NCI-H2196 treated with DMSO at 0.1 percent for 48 hours (cell line): ENCODE data around the gene CAMTA1.
"Not testable (repeated sequence)": the region's sequence is repeated elsewhere in the genome, so short reads cannot be mapped to it uniquely, and the experiment has no call there.

Source experiments
- DNase-seq: peaks from one replicate; lab custom pipeline; 2025; ENCODE audit not compliant: unreplicated experiment; lab: John Stamatoyannopoulos, UW

Gene CAMTA1

GRCh38 chr1:7689307-7689706 is 904.1 kb downstream of the CAMTA1 start:
- not testable (repeated sequence) for DNase-seq

- DNase-seq, result no peak
These were observed 904.8 kb downstream of the CAMTA1 start for GRCh38 chr1:7690076-7690475.

- DNase-seq, result no peak
These were observed 905.4 kb downstream of the CAMTA1 start for GRCh38 chr1:7690496-7691182.

- no peak for DNase-seq
These were observed 906.3 kb downstream of the CAMTA1 start for GRCh38 chr1:7691576-7691975.

- DNase-seq, result no peak
These were observed 906.8 kb downstream of the CAMTA1 start for GRCh38 chr1:7692005-7692404.

GRCh38 chr1:7693037-7693436 is 907.8 kb downstream of the CAMTA1 start:
- DNase-seq, result not testable (repeated sequence)

- no peak for DNase-seq
These were observed 908.4 kb downstream of the CAMTA1 start for GRCh38 chr1:7693662-7694061.

GRCh38 chr1:7694600-7695496 is 909.6 kb downstream of the CAMTA1 start:
- no peak for DNase-seq

GRCh38 chr1:7695497-7696117 is 910.4 kb downstream of the CAMTA1 start:
- no peak for DNase-seq

- no peak for DNase-seq
These were observed 913.4 kb downstream of the CAMTA1 start for GRCh38 chr1:7698641-7699040.

GRCh38 chr1:7702365-7702764 is 917.1 kb downstream of the CAMTA1 start:
- DNase-seq, result no peak

- DNase-seq, result no peak
These were observed 918.3 kb downstream of the CAMTA1 start for GRCh38 chr1:7703321-7704213.

GRCh38 chr1:7704214-7705047 is 919.2 kb downstream of the CAMTA1 start:
- peak; percentile 84 for DNase-seq

GRCh38 chr1:7705048-7705907 is 920.0 kb downstream of the CAMTA1 start:
- DNase-seq, result no peak

- no peak for DNase-seq
These were observed 920.6 kb downstream of the CAMTA1 start for GRCh38 chr1:7705908-7706216.

- no peak for DNase-seq
These were observed 922.3 kb downstream of the CAMTA1 start for GRCh38 chr1:7707527-7707926.

- not testable (repeated sequence) for DNase-seq
These were observed 922.8 kb downstream of the CAMTA1 start for GRCh38 chr1:7708065-7708464.

GRCh38 chr1:7710859-7711258 is 925.6 kb downstream of the CAMTA1 start:
- DNase-seq, result no peak

GRCh38 chr1:7712731-7713323 is 927.6 kb downstream of the CAMTA1 start:
- DNase-seq, result no peak
